SIG-M5 (cell line): Measurements from ENCODE around the gene DNAL4.

Source experiments
- DNase-seq: peaks from one replicate; lab custom pipeline; 2025; lab: John Stamatoyannopoulos, UW

Gene DNAL4

GRCh38 chr22:38784856-38785255 is 9.1 kb downstream of the DNAL4 start:
- no peak for DNase-seq

- DNase-seq = no peak
These were observed 9.9 kb downstream of the DNAL4 start for GRCh38 chr22:38784035-38784434.

GRCh38 chr22:38783095-38783615 is 10.8 kb downstream of the DNAL4 start:
- no peak for DNase-seq

- DNase-seq = no peak
These were observed 11.4 kb downstream of the DNAL4 start for GRCh38 chr22:38782402-38783094.

GRCh38 chr22:38781033-38781432 is 12.9 kb downstream of the DNAL4 start:
- DNase-seq = no peak

- DNase-seq = no peak
These were observed 16.8 kb downstream of the DNAL4 start for GRCh38 chr22:38777087-38777671.

- no peak for DNase-seq
These were observed 17.9 kb downstream of the DNAL4 start for GRCh38 chr22:38776086-38776485.

- DNase-seq = no peak
These were observed 18.3 kb downstream of the DNAL4 start for GRCh38 chr22:38775656-38776055.

- DNase-seq = no peak
These were observed 19.3 kb downstream of the DNAL4 start for GRCh38 chr22:38774496-38775166.

GRCh38 chr22:38773363-38773946 is 20.5 kb downstream of the DNAL4 start:
- no peak for DNase-seq

- DNase-seq = no peak
These were observed 21.4 kb downstream of the DNAL4 start for GRCh38 chr22:38772623-38772873.

GRCh38 chr22:38770257-38770949 is 23.5 kb downstream of the DNAL4 start:
- DNase-seq = no peak

- DNase-seq = no peak
These were observed 25.9 kb downstream of the DNAL4 start for GRCh38 chr22:38768036-38768435.

- no peak for DNase-seq
These were observed 26.6 kb downstream of the DNAL4 start for GRCh38 chr22:38767313-38767712.

- DNase-seq = no peak
These were observed 27.7 kb downstream of the DNAL4 start for GRCh38 chr22:38766076-38766777.

GRCh38 chr22:38762551-38762983 is 31.4 kb downstream of the DNAL4 start:
- DNase-seq = no peak

GRCh38 chr22:38761202-38762162 is 32.5 kb downstream of the DNAL4 start:
- DNase-seq = no peak

- no peak for DNase-seq
These were observed 33.3 kb downstream of the DNAL4 start for GRCh38 chr22:38760477-38761201.

- DNase-seq = no peak
These were observed 34.9 kb downstream of the DNAL4 start for GRCh38 chr22:38759005-38759404.
